GM19193 (cell line): ENCODE data around the gene DRG1.

Experiments
- POLR2A ChIP-seq: IDR thresholded peaks from 4 replicates; pipeline ENCODE4 v1.6.1; 2011; ENCODE audit not compliant: insufficient read depth, insufficient read length; ENCODE audit errors: extremely low read depth

DRG1 gene

GRCh38 chr22:31399211-31400022 is at the start of gene DRG1:
Gene DRG1 (plus strand): TSS chr22:31399604. CDS start chr22:31399684, 80 bp downstream.
- peak; percentile 97 for TF ChIP-seq POLR2A

- no peak for TF ChIP-seq POLR2A
These were observed 49.4 kb upstream of the DRG1 start for GRCh38 chr22:31349960-31350359.

GRCh38 chr22:31350410-31350863 is 49.0 kb upstream of the DRG1 start:
- no peak for TF ChIP-seq POLR2A

- TF ChIP-seq POLR2A: no peak
These were observed 44.9 kb upstream of the DRG1 start for GRCh38 chr22:31354515-31354914.

- TF ChIP-seq POLR2A: no peak
These were observed 39.4 kb upstream of the DRG1 start for GRCh38 chr22:31360029-31360428.

- TF ChIP-seq POLR2A: no peak
These were observed 37.7 kb upstream of the DRG1 start for GRCh38 chr22:31361743-31362142.

- no peak for TF ChIP-seq POLR2A
These were observed 35.4 kb upstream of the DRG1 start for GRCh38 chr22:31363885-31364465.

- TF ChIP-seq POLR2A: no peak
These were observed 32.0 kb upstream of the DRG1 start for GRCh38 chr22:31367426-31367825.

GRCh38 chr22:31377612-31378011 is 21.8 kb upstream of the DRG1 start:
- no peak for TF ChIP-seq POLR2A

GRCh38 chr22:31378123-31378522 is 21.3 kb upstream of the DRG1 start:
- no peak for TF ChIP-seq POLR2A

GRCh38 chr22:31393893-31394292 is 5.5 kb upstream of the DRG1 start:
- no peak for TF ChIP-seq POLR2A

- no peak for TF ChIP-seq POLR2A
These were observed 5.1 kb upstream of the DRG1 start for GRCh38 chr22:31394326-31394725.

- no peak for TF ChIP-seq POLR2A
These were observed 1.2 kb upstream of the DRG1 start for GRCh38 chr22:31398231-31398630.

- no peak for TF ChIP-seq POLR2A
These were observed 606 bp downstream of the DRG1 start for GRCh38 chr22:31400023-31400397.

- TF ChIP-seq POLR2A: no peak
These were observed 26.1 kb downstream of the DRG1 start for GRCh38 chr22:31425331-31426050.
